HT1080 (cell line): ENCODE results near the gene RBMXL2. TPM values are rescaled to one million over a fixed set of nuclear protein-coding genes. Genes with fewer than 3 reads are reported as not detected.

ENCODE experiments used
- DNase-seq: peaks from one replicate; pipeline ENCODE4 v3.0.0-alpha.2; 2015; ENCODE audit warnings: low read depth
- polyA plus RNA-seq, 2 experiments: library from polyadenylated mRNA; depleted of rRNA; stranded (reverse); fragments of >200 nt; gene quantifications; 2 replicates each; pipeline ENCODE4 v1.2.3, GENCODE V29; 2015
- total RNA-seq: library from RNA; depleted of rRNA; stranded (reverse); fragments of >200 nt; shearing (Covaris generic); gene quantifications from 2 replicates; pipeline ENCODE4 v1.2.3, GENCODE V29; 2014; rRNA removed

Gene RBMXL2
- not detected in 2 replicates for total RNA-seq
- polyA plus RNA-seq (2015; cell fraction: cytosol; rRNA removed): not detected in 2 replicates
- 0.06 TPM in 1 of 2 replicates, not detected in the other for polyA plus RNA-seq (2015; cell fraction: nucleus; rRNA removed)

DNA sequence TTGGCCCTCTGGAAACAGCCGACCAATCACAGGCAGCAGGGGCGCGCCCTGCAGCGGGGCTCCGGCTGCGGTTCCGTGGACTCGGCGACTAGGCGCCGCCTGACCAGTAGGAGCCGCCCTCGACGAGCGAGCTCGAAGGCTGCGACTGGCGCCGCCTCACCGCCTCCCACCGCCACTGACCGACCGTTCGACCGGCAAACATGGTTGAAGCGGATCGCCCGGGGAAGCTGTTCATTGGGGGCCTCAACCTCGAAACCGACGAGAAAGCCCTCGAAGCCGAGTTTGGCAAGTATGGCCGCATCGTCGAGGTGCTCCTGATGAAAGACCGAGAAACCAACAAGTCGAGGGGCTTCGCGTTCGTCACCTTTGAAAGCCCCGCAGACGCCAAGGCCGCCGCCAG, at the start of gene RBMXL2:
Gene RBMXL2 (plus strand): TSS at position 78 of the 400 bp plus-strand sequence. CDS start 123 bp downstream, at position 201.
- DNase-seq: no peak

- DNase-seq: no peak
Observed at GRCh38 chr11:7046474-7047175, 42.2 kb upstream of the RBMXL2 start.

GRCh38 chr11:7050191-7050590, 38.6 kb upstream of the RBMXL2 start:
- no peak for DNase-seq

DNA sequence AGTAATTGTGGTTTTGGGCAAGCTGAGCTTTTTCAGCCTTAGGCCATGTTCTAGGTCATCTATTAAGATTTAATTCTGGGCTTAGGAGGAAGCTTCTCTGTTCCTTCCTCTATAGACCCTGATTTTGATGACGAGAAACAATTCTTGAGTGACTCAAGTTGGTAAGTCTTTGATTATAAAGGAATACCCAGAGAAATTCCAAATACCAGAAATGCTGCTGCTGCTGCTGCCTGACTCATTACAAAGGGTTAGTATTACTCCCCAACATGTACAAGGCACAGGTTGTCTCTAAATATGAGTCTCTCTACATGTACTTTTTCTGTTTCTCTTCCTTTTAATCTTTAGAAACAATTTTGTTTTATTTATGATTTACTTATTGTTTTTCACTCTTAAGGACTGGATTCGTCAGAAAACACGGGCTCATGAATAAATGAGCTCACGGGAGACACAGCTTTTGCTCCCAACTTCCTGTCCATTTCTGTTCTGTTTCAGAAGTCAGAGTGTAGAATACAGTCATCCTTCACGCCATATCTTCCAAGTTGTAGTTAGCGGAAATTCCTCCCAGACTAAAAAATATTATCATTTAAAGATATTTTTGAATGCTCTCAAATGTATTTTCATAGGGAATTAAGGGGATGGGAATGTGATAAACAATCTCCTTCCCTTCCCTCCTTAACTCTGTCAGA, 31.8 kb upstream of the RBMXL2 start:
- no peak for DNase-seq

DNA sequence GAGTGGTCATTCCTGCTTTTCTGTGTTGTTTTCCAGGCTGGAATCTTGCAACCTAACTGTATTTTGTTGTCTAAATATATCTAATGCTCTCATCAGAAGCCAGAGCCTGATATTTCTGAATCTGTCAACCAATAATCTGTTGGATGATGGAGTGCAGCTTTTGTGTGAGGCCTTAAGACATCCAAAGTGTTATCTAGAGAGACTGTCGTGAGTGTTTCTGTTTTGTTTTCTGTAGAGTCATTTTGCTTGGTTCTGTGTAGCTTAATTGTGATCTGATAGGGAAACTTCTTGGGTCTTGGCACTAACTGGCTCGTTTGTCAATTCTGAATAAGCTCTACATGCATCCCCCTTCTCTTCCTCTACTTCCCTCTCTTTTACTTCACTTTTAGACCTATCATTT, 31.2 kb upstream of the RBMXL2 start:
- DNase-seq: no peak

DNA sequence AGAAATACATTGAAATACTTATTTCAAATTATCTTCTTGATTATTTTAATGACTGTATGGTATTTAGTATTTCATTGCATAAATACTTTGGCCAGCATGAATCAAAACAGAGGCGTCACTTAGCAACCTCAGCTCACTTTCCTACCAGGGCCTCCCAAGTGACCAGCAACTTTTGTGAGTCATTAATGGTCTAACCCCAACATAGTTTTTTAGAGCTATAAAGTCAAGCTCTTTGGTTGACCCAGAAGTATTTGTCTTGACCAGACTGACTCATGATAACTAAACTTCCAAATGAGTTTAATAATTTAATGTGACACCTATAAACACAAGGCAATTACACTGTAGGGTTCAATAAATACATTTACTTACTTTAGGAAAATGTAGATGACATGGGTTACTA, 27.9 kb upstream of the RBMXL2 start:
- DNase-seq: no peak

- no peak for DNase-seq
Observed at GRCh38 chr11:7062534-7062933, 26.3 kb upstream of the RBMXL2 start.

GRCh38 chr11:7072401-7073028, 16.3 kb upstream of the RBMXL2 start:
- no peak for DNase-seq

- DNase-seq: no peak
Observed at GRCh38 chr11:7077101-7077500, 11.7 kb upstream of the RBMXL2 start.

GRCh38 chr11:7079545-7080135, 9.2 kb upstream of the RBMXL2 start:
- DNase-seq: no peak

DNA sequence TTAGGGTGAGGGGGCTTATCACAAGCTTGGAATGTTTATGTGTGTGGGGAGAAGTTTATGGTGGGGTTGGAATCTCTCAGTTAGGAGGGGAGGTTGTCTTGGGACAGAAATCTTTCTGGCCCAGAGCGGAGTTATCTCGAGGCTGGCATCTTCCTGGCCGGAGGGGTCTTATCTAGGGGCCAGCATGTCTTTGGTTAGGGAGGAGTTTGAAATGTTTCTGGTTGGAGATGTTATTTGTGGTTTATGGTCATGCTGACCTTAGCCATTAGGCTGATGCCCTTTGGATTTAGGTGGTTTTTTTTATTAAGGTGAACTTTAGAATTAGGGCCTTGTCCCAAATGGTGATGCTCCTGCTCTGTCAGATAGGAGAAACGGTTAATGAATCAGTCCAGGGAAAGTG, 7.9 kb upstream of the RBMXL2 start:
- no peak for DNase-seq

GRCh38 chr11:7081441-7081840, 7.4 kb upstream of the RBMXL2 start:
- DNase-seq: no peak

GRCh38 chr11:7089328-7090251, 792 bp downstream of the RBMXL2 start:
- no peak for DNase-seq

DNA sequence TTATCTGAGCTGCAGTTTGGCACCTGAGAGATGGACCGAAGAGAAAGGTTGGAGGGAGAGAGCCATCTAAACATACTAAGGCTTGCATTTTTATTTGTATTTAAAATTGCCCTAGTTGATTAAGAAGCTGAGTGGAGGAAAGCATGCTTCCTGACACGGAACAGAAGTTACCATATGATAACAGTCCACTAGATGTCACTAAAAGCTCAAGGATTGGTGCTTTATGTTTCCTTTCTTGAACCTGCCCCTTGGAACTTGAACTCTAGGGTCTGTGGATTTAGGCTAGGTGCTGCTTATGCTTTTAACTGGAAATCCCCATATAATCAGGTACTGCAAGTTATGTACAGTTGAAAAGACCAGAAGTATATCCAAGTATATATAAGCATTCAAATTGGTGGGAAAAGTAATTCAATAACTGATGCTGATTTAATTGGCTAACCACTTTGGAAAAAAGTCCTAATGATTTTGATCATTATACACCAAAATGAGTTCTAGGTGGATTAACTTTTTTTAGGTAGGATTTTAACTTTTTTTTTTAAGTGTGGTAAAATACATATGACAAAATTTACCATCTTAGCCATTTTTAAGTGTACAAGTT, 9.5 kb downstream of the RBMXL2 start:
- peak; percentile 43 for DNase-seq

- peak; percentile 38 for DNase-seq
Observed at GRCh38 chr11:7115780-7116179, 27.0 kb downstream of the RBMXL2 start.

DNA sequence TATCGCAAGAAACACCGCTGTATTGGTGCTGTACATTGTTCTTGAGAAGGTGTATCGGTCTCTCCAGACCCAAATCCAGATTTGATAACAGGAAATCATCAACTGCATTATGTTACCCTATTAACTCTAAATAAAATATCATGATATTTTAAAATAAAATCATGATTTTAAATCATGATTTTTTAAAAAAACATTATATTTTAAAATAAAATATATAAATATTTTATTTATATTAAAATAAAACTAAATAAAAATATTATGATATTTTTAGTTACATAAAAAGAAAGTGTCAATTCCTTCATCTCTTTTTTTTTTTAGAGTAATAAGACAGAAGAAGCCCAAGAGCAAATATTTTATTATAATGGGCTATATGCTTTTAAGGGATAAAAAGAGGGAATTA, 27.6 kb downstream of the RBMXL2 start:
- DNase-seq: no peak

DNA sequence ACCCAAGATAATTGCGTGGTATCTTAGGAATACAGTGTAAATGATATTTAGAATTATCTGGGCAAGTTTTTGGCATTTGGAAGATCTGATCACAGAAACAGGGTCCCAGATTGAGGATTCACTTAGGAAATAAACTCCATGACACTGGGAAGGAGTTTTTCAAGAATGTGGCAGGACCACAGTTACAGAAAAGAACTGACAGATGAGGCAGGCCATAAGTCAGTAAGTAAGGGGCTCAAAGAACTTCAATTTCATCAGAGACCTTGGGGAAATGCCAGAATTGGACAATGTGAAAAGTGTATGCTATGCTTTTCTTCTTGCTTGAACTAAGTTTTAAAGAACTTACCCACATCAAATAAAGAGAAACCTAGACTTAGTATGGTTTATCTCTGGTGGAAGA, 49.3 kb downstream of the RBMXL2 start:
- no peak for DNase-seq
